HG03039 (cell line): Measurements from ENCODE around the gene NR5A2.
"Not testable (repeated sequence)": the region's sequence is repeated elsewhere in the genome, so short reads cannot be mapped to it uniquely, and the experiment has no call there.

Experiments
- ATAC-seq: cut with Tn5 transposase; IDR thresholded peaks from one replicate; pipeline ENCODE4 v1.9.1; 2021; ENCODE audit warnings: mild to moderate bottlenecking, moderate library complexity; ENCODE audit not compliant: unreplicated experiment

The NR5A2 gene

DNA sequence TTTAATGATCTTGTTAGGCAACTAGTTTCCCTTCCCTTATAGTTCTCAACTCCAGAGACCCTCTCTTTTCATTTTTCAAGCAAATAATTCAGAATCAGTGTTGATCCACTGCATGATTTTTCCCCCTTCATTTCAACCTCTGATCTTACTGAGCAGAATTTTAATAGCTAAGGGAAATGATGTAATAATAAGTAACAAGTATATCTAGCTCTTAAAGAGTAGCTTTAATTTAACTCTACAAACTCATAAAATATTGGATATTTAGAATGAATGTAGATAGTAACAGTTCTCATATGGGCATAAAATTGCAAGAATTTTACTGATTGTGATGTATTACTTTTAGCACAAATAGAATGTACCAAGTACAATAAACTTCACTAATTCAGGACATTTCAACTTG, 130.2 kb downstream of the NR5A2 start:
- no peak for ATAC-seq

DNA sequence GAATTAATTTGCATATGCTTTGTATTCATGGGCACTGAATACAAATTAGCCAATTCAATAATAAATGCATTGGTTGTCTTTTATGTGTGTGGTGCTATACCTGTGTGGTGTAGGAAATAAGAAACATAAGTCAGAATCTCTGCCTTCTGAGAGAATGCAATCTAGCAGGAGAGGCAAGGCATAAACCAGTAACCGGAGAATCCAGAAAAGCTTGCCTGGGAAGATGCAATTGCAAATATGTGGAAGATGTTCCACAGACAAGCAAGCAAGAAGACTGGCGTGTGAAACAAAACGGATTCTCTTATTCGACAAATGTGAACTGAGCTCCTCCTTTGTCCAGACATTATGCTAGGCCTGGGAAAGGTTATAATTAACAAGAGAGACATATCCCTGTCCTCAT, 134.3 kb downstream of the NR5A2 start:
- no peak for ATAC-seq

DNA sequence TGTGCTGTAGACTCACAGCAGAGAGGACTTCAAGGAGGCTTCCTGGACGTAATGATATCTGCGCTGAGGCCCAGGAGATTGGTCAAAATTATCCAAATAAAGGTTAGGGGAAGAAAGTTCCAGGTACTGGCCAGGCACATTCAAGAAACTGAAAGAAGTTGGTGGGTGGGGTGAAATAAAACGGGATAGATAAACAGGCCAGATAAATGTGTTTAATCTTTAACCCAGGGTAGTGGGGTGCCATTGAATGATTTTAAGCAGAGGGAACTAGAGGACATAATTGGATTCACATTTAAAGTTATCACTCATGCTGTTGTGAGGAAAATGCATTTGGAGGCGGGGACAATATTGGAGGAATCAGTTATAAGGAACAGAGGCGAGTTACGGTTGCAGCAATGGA, 134.7 kb downstream of the NR5A2 start:
- ATAC-seq = no peak

DNA sequence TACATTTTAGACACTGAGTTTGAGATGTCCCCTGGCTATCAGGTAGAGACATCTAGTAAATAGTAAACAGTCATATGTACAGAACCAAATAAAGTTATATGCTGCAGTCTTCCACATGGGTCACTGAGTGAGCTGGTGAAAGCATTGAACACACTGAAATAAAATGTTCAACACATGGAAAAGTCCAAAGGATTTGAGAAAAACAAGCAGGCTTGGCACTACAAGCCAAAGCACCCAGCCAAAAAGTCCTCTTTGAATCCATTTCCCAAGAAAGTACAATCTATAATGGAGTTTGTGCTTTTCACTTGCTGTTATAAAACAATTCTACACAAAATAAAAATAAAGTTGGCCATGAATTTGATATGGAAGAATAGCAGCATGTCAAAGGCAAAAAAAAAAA, 135.4 kb downstream of the NR5A2 start:
- no peak for ATAC-seq

DNA sequence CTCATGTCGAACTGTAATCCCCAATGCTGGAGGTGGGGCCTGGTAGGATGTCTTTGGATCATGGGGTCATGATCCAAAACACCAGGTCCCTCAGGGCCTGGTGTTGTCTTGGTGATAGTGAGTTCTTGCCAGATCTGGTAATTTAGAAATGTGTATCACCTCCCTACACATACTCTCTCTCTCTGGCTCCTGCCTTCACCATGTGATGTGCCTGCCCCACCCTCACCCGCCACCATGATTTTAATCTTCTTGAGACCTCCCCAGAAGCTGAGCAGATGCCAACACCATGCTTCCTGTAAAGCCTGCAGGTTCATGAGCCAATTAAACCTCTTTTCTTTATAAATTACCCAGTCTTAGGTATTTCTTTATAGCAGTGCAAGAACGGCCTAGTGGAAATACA, 136.4 kb downstream of the NR5A2 start:
- ATAC-seq = no peak

DNA sequence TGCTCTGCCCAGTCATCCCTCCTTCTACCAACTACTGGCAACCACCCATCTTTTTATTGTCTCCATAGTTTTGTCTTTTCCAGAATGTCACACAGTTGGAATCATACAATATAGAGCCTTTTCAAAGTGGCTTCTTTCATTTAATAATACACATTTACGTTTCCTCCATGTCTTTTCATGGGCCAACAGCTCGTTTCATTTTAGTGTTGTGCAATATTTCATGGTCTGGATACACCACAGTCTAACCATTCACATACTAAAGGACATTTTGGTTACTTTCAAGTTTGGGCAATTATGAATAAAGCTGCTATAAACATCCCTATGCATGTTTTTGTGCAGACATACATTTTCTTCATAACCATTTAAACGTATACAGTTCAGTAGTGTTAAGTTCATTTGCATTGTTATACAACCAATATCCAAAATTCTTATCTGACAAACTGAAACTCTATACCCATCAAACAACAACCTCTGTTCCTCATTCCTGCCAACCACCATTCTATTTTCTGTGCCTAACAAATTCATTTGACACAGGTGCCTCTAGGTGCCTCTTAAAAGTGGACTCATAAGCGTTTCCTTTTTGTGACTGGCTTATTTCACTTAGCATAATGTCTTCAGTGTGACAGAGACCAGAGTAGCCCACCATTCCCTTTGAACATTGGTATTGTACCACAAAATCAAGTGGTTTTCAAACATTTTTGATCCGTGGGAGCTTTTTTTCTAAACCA, 138.1 kb downstream of the NR5A2 start:
- no peak for ATAC-seq

DNA sequence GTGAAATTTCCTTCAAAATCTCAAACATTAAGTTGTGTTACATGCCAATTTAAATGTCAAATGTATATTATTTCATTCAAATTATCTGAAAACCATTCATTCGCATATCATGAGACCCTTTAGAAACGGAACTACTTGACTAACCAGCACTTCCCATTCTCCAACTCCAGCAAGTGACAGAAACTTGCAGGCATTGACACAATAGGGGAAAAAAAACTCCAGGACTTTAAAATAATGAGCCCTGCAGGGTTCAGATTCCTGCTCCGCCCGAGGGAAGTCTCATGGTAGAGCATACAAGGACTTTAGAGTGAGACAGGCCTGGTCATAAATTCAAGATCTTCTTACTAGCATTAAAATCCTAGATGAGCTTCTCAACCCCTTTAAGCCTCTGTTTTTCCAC, 138.9 kb downstream of the NR5A2 start:
- no peak for ATAC-seq

DNA sequence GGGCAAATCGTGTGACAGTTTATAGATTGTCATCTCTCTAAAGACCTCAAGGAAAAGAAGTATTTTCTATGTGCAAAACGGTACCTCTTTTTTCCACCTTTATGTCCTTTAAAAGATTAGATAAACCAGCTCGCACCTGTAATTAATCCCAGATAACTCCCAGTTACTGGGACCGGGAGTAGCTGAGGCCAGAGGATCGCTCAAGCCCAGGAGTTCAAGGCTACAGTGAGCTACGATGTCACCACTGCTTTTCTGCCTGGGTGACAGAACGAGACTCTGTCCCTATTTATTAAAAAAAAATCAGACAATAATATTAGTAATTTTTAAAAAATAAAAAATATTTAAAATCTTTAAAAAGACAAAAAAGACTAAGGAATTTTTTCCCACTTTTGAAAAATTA, 141.4 kb downstream of the NR5A2 start:
- no peak for ATAC-seq

DNA sequence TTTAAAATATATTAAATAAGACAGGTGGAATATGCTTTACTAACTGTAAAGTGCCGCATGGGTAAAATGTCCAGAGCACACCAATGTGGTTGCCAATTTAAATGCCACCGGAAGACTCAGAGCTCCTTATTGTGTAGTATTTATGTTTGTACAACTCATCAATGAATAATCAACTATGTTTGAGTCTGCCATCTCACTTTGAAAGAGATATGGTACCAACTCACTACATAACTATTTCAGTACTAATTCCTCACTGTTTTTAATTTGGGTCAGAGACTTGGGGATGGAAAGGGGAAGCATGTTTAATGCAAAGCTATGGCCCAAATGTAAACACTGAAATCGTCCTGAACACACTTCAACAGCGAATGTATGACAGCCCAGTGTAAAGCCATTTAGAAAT, 144.8 kb downstream of the NR5A2 start:
- ATAC-seq = no peak

DNA sequence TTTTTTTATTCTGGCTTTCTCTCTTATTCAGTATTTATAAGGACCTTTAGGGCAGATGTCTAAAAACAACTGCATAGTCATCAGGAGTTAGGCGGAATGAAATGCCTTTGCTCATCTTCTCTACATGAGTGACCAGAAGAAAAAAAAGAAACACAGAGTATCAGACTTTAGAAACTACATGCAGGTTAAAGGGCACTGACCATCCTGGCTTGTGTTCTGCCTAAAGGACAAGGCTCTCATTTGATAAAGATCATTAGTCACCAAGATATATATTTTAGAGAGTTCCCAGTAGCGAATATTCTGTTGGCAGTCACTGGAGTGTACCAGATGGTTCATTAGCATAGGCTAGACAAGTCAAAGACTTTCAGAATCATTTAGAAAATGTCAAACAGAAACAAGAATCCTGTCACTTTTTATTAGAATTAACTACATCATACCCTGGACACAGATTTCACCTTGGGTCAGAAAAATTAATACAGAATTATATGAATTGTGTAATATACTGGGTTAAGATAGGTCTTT, 145.6 kb downstream of the NR5A2 start:
- no peak for ATAC-seq

DNA sequence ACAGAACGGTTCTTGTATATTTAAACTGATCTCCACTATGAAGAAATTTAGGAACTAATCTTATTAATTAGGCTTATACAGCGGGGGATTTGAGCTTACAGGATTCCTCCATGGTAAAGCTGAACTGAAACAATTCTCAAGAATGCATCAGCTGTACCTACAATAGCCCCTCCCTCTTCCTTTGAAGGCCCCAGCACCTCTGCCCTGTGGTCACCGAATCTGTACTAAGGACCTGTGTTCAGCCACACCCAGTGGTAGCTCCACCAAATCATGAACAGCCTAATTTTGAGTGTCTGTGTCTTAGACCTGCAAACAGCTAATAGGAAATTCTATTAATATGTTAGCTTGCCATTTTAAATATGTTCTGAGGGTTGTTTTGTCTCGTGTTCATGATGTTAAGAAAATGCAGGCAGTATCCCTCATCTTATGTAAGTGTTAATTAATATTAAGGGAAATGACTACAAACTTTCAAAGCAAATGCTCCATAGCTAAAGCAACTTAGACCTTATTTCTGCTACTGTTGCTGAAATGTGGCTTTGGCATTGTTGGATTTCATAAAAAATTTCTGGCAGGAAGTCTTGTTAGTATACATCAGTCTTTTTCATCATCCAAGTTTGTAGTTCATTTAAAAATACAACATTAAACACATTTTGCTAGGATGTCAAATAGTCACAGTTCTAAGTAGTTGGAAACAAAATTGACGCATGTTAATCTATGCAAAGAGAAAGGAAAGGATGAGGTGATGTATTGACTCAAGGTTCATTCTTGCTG, 147.2 kb downstream of the NR5A2 start:
- no peak for ATAC-seq

DNA sequence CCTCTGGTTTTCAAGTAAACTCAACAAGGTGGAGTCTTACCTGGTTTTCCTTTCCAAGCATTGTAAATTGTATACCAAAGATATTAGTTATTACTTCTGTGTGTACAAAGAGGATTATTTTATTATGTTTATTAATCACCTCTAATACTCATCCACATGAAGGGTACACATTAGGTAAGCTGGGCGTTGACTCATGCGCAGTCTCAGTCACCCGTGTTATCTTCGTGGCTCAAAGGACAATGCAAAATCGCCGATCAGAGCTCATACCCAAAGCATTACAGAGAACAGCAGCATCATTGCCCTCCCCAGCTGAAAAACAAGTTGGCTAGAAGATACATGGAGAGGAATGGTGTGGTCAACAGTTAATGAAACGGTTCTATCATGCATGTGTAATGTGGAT, 148.7 kb downstream of the NR5A2 start:
- ATAC-seq = no peak

DNA sequence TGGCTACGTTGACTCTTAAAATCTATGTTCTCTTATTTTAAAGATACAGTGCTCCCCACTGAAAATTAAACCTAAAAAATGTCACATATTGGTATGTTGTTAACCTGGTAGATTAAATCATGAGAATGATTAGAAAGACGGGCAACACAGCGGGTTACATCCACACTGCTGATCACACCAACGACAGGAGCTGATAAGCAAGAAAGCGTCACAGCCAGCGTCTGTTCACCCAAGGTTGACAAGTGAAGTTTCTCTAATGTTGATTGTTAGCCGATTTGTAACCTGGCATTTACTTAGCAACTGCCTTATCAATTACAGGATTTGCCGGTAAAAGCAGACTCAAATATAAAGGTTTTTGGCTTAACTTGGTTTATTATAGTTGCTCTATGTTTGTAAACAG, 149.3 kb downstream of the NR5A2 start:
- ATAC-seq = no peak

DNA sequence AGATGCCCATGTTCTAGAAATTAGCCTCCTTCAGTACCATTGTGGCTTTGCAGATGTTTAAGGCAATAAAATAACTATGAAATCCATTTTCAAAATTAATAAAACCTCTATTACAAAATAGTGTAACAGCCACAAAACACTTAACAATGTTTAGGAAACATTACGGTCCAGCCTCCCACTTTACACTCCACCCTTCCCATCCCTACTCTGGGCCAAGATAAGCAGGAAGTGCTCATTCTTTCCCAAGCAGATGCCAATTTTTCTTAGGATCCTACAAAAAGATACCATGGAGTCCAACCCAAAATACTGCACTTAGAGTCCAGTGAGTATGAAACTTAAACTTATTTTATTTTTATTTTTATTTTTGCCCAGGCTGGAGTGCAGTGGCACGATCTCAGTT, 150.8 kb downstream of the NR5A2 start:
- no peak for ATAC-seq

DNA sequence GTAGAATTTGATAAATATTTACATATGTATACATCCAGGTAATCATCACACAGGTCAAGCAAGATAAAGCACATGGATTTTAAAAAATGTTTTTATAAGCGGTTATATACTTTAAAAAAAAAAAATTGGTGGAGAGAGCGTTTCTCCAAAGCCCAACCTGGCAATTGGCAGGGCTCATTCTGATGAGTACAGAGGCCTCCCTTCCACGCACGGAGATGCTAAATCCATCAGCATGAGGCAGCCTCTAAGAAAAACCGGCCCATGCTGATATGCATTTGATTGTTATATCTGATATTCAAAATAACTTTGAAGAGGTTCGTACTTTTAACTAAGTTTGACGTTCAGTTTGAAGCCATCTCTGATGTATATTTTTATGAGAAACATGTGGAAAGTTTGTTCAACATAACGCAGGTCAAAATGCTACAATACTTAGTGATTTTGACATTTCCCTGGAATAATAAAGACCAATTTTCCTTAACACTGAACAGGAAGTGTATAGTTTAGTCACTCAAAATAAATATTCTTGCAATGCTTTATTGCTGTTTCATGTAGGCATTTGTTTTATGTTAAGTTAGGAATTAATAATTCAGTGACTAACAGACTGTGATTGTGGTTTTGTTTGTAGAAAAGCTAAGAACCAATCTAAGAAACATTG, 151.7 kb downstream of the NR5A2 start:
- ATAC-seq = no peak

DNA sequence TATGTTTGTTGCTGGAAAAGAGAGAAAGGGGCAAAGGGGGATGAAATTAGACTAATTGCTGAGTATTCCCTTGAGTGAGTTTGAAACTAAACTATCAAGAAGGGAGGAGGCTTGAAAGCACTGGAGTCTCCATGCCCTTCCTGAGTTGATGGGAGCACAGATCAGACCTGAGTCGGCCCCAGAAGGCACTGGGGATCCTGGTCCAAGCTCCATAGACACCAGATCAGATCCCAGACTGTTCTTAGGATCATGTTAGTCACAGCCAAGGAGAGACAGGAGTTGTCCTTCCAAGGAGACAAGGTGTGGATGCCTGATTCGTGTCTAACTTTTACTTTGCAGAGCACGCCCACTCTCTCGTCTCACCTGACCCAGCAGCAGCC, 152.3 kb downstream of the NR5A2 start:
- ATAC-seq = no peak

DNA sequence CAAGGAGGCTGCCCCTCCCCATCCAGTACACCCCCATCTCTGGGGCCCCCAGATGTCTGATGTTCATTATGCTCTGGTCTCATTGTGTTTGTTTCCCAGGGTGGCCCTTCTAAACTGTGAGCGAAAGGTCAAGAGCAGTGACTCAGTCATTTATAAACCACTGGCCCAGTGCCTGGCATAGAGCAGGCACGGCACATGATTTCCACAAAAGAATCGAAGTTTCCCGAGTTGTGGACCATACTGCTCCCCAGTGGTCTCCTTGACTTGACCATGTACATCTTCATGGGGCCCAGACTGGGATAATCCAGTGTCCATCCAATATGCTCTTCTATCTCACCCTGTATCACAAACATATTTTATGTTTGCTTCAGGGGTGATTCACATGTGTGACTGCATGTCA, 153.3 kb downstream of the NR5A2 start:
- no peak for ATAC-seq

DNA sequence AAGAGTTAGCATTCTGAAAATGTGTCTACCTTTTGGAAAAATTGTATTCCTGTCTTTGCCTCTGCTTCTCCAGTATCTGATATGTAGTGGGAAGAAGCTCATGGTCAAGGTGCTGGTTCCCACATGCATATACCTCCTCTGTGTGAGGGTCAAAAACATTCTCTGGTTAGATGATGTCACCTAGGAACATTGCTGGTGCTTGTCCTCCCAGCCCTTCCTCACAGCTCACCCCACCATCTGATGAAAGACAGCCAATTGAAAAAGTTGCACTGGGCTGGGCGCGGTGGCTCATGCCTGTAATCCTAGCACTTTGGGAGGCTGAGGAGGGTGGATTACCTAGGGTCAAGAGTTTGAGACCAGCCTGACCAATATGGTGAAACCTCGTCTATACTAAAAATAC, 154.4 kb downstream of the NR5A2 start:
- ATAC-seq = no peak

DNA sequence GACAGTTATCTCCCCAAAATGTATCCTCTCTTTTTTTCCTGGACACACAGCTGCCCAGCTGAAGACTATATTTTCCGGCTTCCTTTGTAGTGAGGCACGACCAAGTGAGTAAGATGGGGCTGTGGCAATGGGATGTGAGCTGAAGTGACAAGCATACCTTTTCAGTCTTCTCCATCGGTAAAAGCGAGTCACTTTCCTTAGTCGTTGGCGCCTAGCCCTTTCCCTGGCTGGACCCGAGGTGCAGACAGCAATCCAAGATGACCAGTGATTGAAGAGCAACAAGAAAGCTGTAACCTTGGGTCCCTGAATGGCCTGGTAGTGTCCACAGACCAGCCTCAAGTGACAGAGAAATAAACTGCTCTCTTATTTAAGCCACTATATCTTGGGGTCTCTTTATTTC, 155.2 kb downstream of the NR5A2 start:
- ATAC-seq = no peak

DNA sequence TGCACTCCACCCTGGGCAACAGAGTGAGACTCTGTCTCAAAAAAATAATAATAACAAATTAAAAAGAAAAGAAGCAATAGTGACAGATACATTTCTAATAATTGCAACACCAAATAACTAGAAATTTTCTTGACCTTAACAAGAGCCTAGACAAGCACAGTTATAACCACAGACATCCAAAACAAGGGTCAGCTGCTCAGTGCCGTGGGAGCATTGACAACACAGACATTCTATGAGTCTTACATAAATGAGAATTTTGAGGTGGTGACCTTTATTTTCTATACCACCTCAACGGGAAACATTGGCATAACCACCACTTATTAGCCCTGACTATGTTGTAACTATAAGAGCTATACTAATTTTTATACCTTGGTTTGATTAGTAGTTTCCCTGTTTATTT, 156.1 kb downstream of the NR5A2 start:
- ATAC-seq = no peak

DNA sequence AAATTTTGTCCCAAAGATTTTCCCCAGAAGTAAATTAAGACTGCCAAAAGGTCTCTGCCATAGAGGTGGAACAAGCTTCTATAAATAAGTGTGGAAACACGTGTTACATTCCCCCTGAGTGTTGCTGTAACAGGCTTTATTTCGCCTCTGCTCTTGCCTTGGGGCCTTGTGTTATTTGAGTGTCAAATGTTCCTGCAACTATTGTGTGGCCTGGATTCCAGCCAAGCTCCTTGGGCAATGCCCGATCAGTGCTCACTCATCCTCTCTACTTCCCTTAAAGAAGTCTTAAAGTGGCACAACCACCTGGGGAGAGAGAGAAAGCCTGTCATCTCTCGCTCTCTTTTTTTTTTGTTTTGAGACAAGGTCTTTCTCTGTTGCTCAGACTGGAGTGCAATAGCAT, 156.7 kb downstream of the NR5A2 start:
- ATAC-seq = no peak

DNA sequence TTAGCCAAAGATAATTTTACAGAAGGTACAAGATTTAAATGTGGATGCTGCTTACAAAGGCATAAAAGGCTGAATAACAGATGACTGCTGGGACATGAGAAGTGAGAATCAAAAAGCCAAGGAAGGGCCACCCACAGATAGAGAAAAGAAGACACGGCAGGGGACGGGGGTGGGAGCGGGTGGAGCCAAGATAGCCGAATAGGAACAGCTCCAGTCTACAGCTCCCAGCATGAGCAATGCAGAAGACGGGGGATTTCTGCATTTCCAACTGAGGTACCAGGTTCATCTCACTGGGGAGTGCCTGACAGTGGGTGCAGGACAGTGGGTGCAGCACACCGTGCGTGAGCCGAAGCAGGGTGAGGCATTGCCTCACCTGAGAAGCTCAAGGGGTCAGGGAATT, 157.7 kb downstream of the NR5A2 start:
- not testable (repeated sequence) for ATAC-seq
